ENCODE results near the gene KCNC1. TPM values are rescaled to one million over a fixed set of nuclear protein-coding genes. Genes with fewer than 3 reads are reported as not detected.

KCNC1 gene
- total and polyA plus RNA-seq, 7 experiments from 2014 or later = not detected

DNA sequence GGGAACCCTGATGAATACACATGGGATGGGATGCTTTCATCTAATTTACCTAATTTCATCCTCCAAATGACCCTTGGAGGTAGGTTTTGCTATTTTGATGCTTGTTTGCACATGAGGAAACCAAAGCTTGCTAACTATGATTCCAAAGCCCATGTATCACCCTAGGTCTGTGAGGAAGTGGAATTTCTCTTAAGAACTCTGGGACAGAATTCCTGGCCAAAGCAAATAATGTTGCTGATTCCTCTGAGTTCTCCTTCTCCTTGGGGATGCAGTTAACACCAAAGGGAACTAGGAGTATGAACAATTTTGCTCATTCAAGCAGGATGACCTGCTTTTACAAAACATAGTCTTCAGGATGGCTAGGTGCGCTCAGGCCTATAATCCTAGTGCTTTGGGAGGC is 80.0 kb downstream of the KCNC1 start:
- H3K27ac Mint-ChIP-seq = no peak overlapping the region
- Histone ChIP-seq H3K9me3 (ENCODE audit: control insufficient read depth in 2 of 3, low read length in 3 of 3) (no peaks in the 10 kb centered on the region), H3K36me3 (ENCODE audit: control insufficient read depth in 2 of 3, insufficient read depth in 3 of 3, low read length in 3 of 3) (peaks cover 0 to 3% (median 0%) of the 10 kb centered on the region in 3 experiments), H3K4me3 (ENCODE audit: low read length) (no peak overlapping the region), H3K4me1 (ENCODE audit: control insufficient read depth in 2 of 2, insufficient read depth in 2 of 2, low read length in 2 of 2) (no peaks in the 10 kb centered on the region), H3K27me3 (ENCODE audit: control insufficient read depth in 2 of 2, insufficient read depth in 2 of 2, low read length in 2 of 2) (no peaks in the 10 kb centered on the region), H3K27ac (ENCODE audit: low read depth, low read length) (no peak overlapping the region)
- no peak for DNase-seq
- POLR2A ChIA-PET = no interaction called here
- no peaks in the 10 kb centered on the region for H3K27me3 Mint-ChIP-seq
- CTCF ChIA-PET = no interaction called here
- no peaks in the 10 kb centered on the region for H3K9me3 Mint-ChIP-seq
- intact Hi-C loops (cut with micrococcal nuclease) = no loop called here
- ATAC-seq = no peak
- peaks cover 0 to 6% (median 0%) of the 10 kb centered on the region in 7 donors for H3K4me1 Mint-ChIP-seq
- H3K36me3 Mint-ChIP-seq = peaks cover 0 to 37% (median 22%) of the 10 kb centered on the region in 5 donors
- H3K4me3 Mint-ChIP-seq = no peak overlapping the region

DNA sequence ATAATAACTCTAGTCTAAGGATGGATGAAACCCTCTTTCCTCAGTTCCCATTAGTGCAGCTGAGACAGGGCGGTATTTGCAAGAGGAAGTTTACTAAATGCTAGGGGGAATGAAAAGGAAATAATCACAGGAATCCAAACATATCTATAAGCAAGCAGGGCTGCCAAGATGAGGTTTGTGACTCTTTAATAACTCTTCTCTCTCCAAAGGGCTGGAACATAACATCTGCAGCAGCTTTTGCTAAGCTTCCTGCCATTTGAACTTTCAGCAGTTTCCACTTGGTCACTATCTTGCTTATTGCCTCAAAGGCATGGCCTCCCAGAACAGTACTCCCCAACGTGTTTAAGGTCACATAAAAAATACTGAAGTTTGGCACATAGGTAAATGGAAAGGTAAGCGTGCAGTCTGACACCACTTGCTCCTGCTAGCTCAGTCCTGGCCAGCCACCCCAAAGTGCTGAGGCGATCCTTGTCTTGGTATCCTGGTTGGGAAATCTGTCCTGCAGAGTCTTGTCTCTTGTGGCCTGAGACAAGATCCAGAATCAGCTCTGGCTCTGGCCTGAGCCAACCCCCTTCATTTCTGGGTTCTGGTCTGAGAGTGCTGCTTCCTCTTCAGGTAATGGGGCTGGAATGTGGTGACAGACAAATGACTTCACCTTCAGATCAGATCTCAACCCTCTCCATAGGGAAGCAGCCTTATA is 81.8 kb downstream of the KCNC1 start:
- Histone ChIP-seq H3K9me3 (ENCODE audit: control insufficient read depth in 2 of 3, low read length in 3 of 3) (no peaks in the 10 kb centered on the region), H3K27ac (ENCODE audit: low read depth, low read length) (no peak overlapping the region), H3K4me3 (ENCODE audit: low read length) (no peak overlapping the region), H3K27me3 (ENCODE audit: control insufficient read depth in 2 of 2, insufficient read depth in 2 of 2, low read length in 2 of 2) (no peaks in the 10 kb centered on the region), H3K4me1 (ENCODE audit: control insufficient read depth in 2 of 2, insufficient read depth in 2 of 2, low read length in 2 of 2) (no peaks in the 10 kb centered on the region), H3K36me3 (ENCODE audit: control insufficient read depth in 2 of 3, insufficient read depth in 3 of 3, low read length in 3 of 3) (peaks cover 0 to 3% (median 0%) of the 10 kb centered on the region in 3 experiments)
- ATAC-seq = no peak
- POLR2A ChIA-PET = no interaction called here
- Mint-ChIP-seq H3K4me3 (no peak overlapping the region), H3K9me3 (no peaks in the 10 kb centered on the region), H3K4me1 (peaks cover 0 to 6% (median 0%) of the 10 kb centered on the region in 7 donors), H3K36me3 (peaks cover 0 to 35% (median 17%) of the 10 kb centered on the region in 5 donors), H3K27me3 (no peaks in the 10 kb centered on the region), H3K27ac (no peak overlapping the region)
- intact Hi-C loops (cut with micrococcal nuclease) = no loop called here
- CTCF ChIA-PET = no interaction called here
- DNase-seq = no peak

DNA sequence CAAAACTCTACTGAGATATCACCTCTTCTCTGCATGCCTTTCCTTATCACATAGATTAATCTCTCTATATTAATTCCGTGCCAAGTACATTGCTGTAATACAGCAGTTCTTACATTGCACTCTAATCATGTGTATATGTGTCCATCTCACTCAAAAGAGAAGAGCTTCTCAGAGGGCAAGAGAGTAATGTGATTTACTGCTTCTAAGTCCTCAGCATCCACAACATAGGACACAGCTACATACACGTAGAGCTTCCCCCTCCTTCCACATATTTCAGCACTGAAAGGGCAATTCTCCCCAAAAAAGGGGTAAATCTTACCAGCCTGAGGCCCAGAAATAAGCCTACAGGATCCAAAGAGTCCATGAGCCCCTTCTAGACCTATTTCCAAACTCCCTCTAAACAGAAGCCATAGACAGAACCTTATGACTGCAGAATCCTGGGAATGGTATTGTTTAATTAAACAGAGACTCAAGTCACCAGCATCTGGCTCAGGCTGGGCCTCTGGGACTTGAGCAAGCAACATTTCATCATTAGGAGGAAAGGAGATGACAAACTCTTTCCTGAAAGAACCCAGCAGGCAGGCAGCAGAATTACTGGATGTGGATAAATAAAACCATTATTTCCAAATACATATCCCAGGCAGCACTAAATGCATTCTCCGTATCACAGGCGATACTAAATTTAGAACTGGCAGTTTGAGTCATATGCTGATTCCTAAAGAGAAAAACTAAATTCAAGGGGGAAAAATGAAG is 87.2 kb downstream of the KCNC1 start:
- no peak overlapping the region for H3K27ac ChIP-seq (ENCODE audit: low read depth, low read length)
- ATAC-seq (no peak), DNase-seq (no peak)
- peaks cover 0 to 8% (median 0%) of the 10 kb centered on the region in 7 donors for H3K4me1 Mint-ChIP-seq
- H3K9me3 ChIP-seq (ENCODE audit: control insufficient read depth in 2 of 3, low read length in 3 of 3) = no peaks in the 10 kb centered on the region
- no peaks in the 10 kb centered on the region for H3K27me3 Mint-ChIP-seq
- intact Hi-C loops (cut with micrococcal nuclease) = no loop called here
- peaks cover 0 to 3% (median 0%) of the 10 kb centered on the region in 11 donors for H3K9me3 Mint-ChIP-seq
- H3K4me1 ChIP-seq (ENCODE audit: control insufficient read depth in 2 of 2, insufficient read depth in 2 of 2, low read length in 2 of 2) = no peaks in the 10 kb centered on the region
- no peaks in the 10 kb centered on the region for H3K27me3 ChIP-seq (ENCODE audit: control insufficient read depth in 2 of 2, insufficient read depth in 2 of 2, low read length in 2 of 2)
- H3K4me3 Mint-ChIP-seq = no peak overlapping the region
- H3K27ac Mint-ChIP-seq = peak overlapping the region in 1 of 9 donors; percentile 20
- POLR2A ChIA-PET = no interaction called here
- CTCF ChIA-PET = no interaction called here
- H3K4me3 ChIP-seq (ENCODE audit: low read length) = no peak overlapping the region
- H3K36me3 Mint-ChIP-seq = peaks cover 0 to 34% (median 9%) of the 10 kb centered on the region in 5 donors
- H3K36me3 ChIP-seq (ENCODE audit: control insufficient read depth in 2 of 3, insufficient read depth in 3 of 3, low read length in 3 of 3) = peaks cover 0 to 5% (median 0%) of the 10 kb centered on the region in 3 experiments

DNA sequence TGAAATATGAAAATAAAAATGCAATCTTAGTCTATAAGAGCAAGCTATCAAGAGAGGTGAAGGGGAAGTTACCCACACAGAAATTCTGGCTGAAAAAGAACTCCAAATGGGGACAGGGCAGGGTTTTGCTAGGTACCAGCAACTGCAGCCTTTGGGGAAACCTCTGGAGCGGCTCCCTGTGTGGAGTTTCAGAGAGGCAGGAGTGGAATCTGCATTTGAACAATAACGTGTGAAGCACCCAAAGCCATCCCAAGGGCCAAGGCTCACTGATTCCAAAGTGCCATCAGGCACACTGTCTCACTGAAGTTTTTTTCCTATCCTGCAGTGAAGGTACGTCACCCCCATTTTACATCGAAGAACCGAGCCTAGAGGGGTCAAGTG is 87.8 kb downstream of the KCNC1 start:
- peaks cover 0 to 40% (median 13%) of the 10 kb centered on the region in 5 donors for H3K36me3 Mint-ChIP-seq
- H3K9me3 Mint-ChIP-seq = peaks cover 0 to 3% (median 0%) of the 10 kb centered on the region in 11 donors
- DNase-seq (no peak), ATAC-seq (no peak)
- H3K27ac ChIP-seq (ENCODE audit: low read depth, low read length) = no peak overlapping the region
- no peaks in the 10 kb centered on the region for H3K4me1 ChIP-seq (ENCODE audit: control insufficient read depth in 2 of 2, insufficient read depth in 2 of 2, low read length in 2 of 2)
- POLR2A ChIA-PET = no interaction called here
- peaks cover 0 to 8% (median 0%) of the 10 kb centered on the region in 7 donors for H3K4me1 Mint-ChIP-seq
- no peaks in the 10 kb centered on the region for H3K27me3 Mint-ChIP-seq
- no peaks in the 10 kb centered on the region for H3K27me3 ChIP-seq (ENCODE audit: control insufficient read depth in 2 of 2, insufficient read depth in 2 of 2, low read length in 2 of 2)
- H3K4me3 Mint-ChIP-seq = no peak overlapping the region
- peak overlapping the region in 1 of 9 donors; percentile 20 for H3K27ac Mint-ChIP-seq
- intact Hi-C loops (cut with micrococcal nuclease) = no loop called here
- peaks cover 0 to 5% (median 0%) of the 10 kb centered on the region in 3 experiments for H3K36me3 ChIP-seq (ENCODE audit: control insufficient read depth in 2 of 3, insufficient read depth in 3 of 3, low read length in 3 of 3)
- H3K9me3 ChIP-seq (ENCODE audit: control insufficient read depth in 2 of 3, low read length in 3 of 3) = no peaks in the 10 kb centered on the region
- CTCF ChIA-PET = no interaction called here
- H3K4me3 ChIP-seq (ENCODE audit: low read length) = no peak overlapping the region

DNA sequence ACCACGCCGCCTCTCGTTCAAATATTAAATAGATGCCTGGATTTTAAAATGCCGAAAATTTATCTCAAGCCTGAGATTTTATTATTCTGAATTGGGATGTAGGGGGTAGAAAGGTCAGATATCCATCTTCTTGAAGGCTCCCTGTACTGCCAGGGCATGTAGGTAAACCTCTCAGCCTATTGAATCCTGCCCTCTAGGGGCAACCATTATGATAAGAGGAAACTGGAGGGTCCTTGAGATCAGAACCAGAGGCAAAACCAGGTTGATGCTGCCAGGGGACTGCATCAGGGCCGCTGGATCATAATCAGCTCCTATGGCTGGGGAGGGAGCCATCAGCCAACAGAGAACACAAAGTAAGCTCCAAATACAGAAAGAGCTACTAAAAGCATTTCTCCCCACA is 92.4 kb downstream of the KCNC1 start:
- no peaks in the 10 kb centered on the region for H3K9me3 ChIP-seq (ENCODE audit: control insufficient read depth in 2 of 3, low read length in 3 of 3)
- intact Hi-C loops (cut with micrococcal nuclease) = no loop called here
- Mint-ChIP-seq H3K9me3 (peaks cover 0 to 3% (median 0%) of the 10 kb centered on the region in 11 donors), H3K36me3 (peaks cover 0 to 50% (median 29%) of the 10 kb centered on the region in 5 donors), H3K4me3 (no peak overlapping the region), H3K27ac (no peak overlapping the region), H3K27me3 (no peaks in the 10 kb centered on the region), H3K4me1 (peaks cover 0 to 6% (median 0%) of the 10 kb centered on the region in 7 donors)
- H3K4me1 ChIP-seq (ENCODE audit: control insufficient read depth in 2 of 2, insufficient read depth in 2 of 2, low read length in 2 of 2) = no peaks in the 10 kb centered on the region
- CTCF ChIA-PET = no interaction called here
- DNase-seq = no peak
- H3K27ac ChIP-seq (ENCODE audit: low read depth, low read length) = no peak overlapping the region
- no peaks in the 10 kb centered on the region for H3K27me3 ChIP-seq (ENCODE audit: control insufficient read depth in 2 of 2, insufficient read depth in 2 of 2, low read length in 2 of 2)
- H3K36me3 ChIP-seq (ENCODE audit: control insufficient read depth in 2 of 3, insufficient read depth in 3 of 3, low read length in 3 of 3) = peaks cover 0 to 5% (median 0%) of the 10 kb centered on the region in 3 experiments
- H3K4me3 ChIP-seq (ENCODE audit: low read length) = no peak overlapping the region
- POLR2A ChIA-PET = no interaction called here
- no peak for ATAC-seq

DNA sequence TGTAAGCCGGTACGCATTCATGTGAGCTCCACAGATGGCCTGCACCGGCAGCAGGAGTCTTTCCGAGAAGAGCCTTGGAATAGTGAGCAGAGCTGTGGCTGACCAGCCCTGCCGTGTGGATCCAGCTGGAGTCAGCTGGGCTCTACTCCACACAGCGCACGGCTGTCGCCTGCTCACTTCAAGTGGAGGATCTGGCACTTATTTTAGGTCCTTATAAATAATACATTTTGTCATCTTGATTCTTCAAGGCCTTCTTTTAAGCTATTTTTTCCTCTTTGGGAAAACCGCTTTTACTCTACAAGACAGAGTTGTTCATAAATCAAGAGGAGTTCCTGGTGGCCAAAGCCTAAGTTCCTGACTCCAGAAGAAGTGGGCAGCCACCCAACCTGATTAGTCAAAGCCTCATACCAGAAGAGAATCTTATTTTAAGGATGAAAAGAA is 93.8 kb downstream of the KCNC1 start:
- Histone ChIP-seq H3K9me3 (ENCODE audit: control insufficient read depth in 2 of 3, low read length in 3 of 3) (no peaks in the 10 kb centered on the region), H3K27me3 (ENCODE audit: control insufficient read depth in 2 of 2, insufficient read depth in 2 of 2, low read length in 2 of 2) (no peaks in the 10 kb centered on the region), H3K4me1 (ENCODE audit: control insufficient read depth in 2 of 2, insufficient read depth in 2 of 2, low read length in 2 of 2) (no peaks in the 10 kb centered on the region), H3K27ac (ENCODE audit: low read depth, low read length) (no peak overlapping the region), H3K36me3 (ENCODE audit: control insufficient read depth in 2 of 3, insufficient read depth in 3 of 3, low read length in 3 of 3) (peaks cover 0 to 5% (median 0%) of the 10 kb centered on the region in 3 experiments), H3K4me3 (ENCODE audit: low read length) (no peak overlapping the region)
- Mint-ChIP-seq H3K4me3 (no peak overlapping the region), H3K27me3 (no peaks in the 10 kb centered on the region), H3K36me3 (peaks cover 0 to 54% (median 36%) of the 10 kb centered on the region in 5 donors), H3K9me3 (peaks cover 0 to 3% (median 0%) of the 10 kb centered on the region in 11 donors), H3K27ac (no peak overlapping the region), H3K4me1 (peaks cover 0 to 4% (median 0%) of the 10 kb centered on the region in 7 donors)
- CTCF ChIA-PET = no interaction called here
- intact Hi-C loops (cut with micrococcal nuclease) = no loop called here
- ATAC-seq = no peak
- POLR2A ChIA-PET = interaction anchor here (0.7 kb wide), 1 partner anchor 14 kb away, joined by 4 read pairs; no protein-coding TSS in a partner anchor
- no peak for DNase-seq
